ENCODE results near the gene GFI1B.

The GFI1B gene

GRCh38 chr9:132969783-132970182, 8.7 kb upstream of the GFI1B start:
- H3K4me3 ChIP-seq (ENCODE audit: low read depth, low read length): no peak overlapping the region
- TF ChIP-seq, protein P1, sequence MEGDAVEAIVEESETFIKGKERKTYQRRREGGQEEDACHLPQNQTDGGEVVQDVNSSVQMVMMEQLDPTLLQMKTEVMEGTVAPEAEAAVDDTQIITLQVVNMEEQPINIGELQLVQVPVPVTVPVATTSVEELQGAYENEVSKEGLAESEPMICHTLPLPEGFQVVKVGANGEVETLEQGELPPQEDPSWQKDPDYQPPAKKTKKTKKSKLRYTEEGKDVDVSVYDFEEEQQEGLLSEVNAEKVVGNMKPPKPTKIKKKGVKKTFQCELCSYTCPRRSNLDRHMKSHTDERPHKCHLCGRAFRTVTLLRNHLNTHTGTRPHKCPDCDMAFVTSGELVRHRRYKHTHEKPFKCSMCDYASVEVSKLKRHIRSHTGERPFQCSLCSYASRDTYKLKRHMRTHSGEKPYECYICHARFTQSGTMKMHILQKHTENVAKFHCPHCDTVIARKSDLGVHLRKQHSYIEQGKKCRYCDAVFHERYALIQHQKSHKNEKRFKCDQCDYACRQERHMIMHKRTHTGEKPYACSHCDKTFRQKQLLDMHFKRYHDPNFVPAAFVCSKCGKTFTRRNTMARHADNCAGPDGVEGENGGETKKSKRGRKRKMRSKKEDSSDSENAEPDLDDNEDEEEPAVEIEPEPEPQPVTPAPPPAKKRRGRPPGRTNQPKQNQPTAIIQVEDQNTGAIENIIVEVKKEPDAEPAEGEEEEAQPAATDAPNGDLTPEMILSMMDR (IDR thresholded peaks at IDR 0.05; ENCODE audit: borderline replicate concordance, insufficient read depth, low read depth, low read length): no peak

DNA sequence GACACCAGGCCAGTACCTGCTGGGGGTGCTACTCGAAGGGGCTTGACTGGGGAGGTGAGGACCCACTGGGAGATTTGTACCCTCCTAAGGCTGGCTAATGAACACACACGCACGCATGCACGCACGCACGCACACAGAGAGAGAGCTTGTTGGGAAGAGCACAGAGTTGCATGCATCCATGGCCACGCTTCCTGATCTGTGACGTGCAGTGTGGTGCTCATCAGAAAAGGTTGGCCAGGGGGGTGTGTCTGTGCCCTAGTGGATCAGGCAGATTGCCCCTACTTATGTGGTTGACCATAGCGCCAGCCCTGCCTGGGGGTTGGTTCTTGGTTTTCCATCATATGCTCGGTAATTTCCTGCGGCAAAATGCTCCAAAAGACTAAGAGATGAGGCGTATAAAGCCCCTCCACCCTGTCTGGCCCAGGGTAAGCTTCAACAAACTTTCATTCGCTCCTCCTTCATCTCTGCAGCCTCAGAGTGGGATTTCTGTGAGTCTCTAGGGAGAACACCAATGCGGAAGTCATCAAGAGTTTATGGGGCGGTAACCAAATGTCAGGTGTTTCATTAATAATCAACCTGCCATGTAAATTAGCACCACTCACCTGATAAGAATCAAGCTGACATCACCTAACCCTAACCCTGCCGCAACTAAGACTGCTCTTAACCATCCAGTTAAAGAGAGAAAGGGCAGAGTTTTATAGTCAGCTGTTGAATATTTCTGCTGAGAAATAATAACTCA, 8.0 kb upstream of the GFI1B start:
- TF ChIP-seq, protein P1 (IDR thresholded peaks at IDR 0.05; ENCODE audit: borderline replicate concordance, insufficient read depth, low read depth, low read length): no peak
- H3K4me3 ChIP-seq (ENCODE audit: low read depth, low read length): no peak overlapping the region

DNA sequence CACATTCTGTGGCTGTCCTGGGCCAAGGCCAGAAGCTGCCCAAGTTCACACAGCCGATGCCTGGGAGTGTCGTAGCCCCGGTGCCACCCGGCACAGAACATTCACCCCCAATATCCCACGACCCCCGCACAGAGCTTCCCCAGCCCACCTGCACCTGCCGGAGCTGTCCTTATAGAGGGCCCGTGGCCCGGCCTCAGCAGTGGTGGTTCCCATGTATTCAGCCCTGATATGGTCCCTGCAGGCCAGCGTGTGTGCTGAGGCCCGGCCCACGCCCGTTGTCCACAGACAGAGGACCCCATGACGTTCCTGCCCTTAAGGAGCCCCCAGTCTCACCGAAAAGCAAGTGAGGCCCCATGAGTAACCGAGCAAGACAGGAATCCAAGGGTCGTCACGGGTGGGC, 5.3 kb upstream of the GFI1B start:
- no peak overlapping the region for H3K4me3 ChIP-seq (ENCODE audit: low read depth, low read length)
- TF ChIP-seq, protein P1 (IDR thresholded peaks at IDR 0.05; ENCODE audit: borderline replicate concordance, insufficient read depth, low read depth, low read length): no peak

DNA sequence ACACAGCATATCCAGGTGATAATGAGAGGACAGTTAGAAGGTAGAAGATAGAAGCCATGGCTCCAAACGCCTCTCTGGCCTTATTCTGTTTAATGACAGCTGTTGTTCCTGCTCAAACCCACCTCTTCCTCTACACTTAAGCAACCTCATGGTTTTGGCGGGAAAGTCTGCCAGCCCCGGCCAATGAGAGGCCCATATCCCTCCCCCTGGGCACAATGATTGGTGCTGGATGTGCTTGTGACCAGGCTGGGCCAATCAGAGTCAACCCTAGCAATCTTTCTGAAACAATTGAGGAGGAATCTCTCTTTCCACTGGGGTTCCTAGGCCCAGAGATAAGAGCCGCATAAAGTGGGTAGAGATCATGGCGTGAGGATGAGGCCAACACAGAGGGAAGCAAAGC, 4.8 kb upstream of the GFI1B start:
- no peak overlapping the region for H3K4me3 ChIP-seq (ENCODE audit: low read depth, low read length)
- TF ChIP-seq, protein P1 (IDR thresholded peaks at IDR 0.05; ENCODE audit: borderline replicate concordance, insufficient read depth, low read depth, low read length): no peak

DNA sequence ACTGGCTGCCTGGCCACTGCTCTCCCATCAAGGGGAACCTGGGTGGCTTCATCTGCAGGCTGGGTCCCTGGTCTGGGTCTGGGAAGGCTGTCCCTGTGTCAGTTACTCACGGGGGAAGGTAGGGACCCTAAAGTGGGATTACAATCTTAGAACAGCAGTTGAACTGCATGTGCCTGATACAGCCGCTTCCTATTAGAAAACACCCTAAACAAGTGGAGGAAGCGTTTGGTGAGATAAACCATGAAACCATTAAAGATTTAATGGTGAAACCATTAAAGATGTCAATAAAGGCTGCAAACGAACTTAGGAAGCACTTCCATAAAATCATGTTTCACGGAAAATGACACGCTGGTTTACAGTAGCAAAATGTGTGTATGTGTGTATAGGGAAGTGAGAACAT, 2.5 kb upstream of the GFI1B start:
- H3K4me3 ChIP-seq (ENCODE audit: low read depth, low read length): no peak overlapping the region
- TF ChIP-seq, protein P1 (IDR thresholded peaks at IDR 0.05; ENCODE audit: borderline replicate concordance, insufficient read depth, low read depth, low read length): no peak

- TF ChIP-seq, protein P1 (IDR thresholded peaks at IDR 0.05; ENCODE audit: borderline replicate concordance, insufficient read depth, low read depth, low read length): no peak
These were observed 1.9 kb upstream of the GFI1B start for GRCh38 chr9:132976571-132976970.

GRCh38 chr9:132978112-132978450, 413 bp upstream of the GFI1B start:
- TF ChIP-seq, protein P1 (IDR thresholded peaks at IDR 0.05; ENCODE audit: borderline replicate concordance, insufficient read depth, low read depth, low read length): no peak
- H3K4me3 ChIP-seq (ENCODE audit: low read depth, low read length): no peak overlapping the region

More at GRCh38 chr9:132976571-132976970, 1.9 kb upstream of the GFI1B start:
- no peak overlapping the region for H3K4me3 ChIP-seq (ENCODE audit: low read depth, low read length)

All from GM12875 (cell line).